NB4 (cell line): ENCODE data around the gene NOL9.

Experiments used
- DNase-seq: peaks from one replicate; pipeline ENCODE4 v3.0.0; 2010; ENCODE audit warnings: low read depth
- H3K4me3 ChIP-seq: one replicate; pipeline ENCODE4 v1.5.1; 2011; ENCODE audit warnings: mild to moderate bottlenecking, low read depth, low read length, moderate library complexity
- CTCF ChIP-seq: IDR thresholded peaks from one replicate; pipeline ENCODE4 v1.5.1; 2012; ENCODE audit warnings: low read depth, low read length
- MAX ChIP-seq: IDR thresholded peaks from 2 replicates; pipeline ENCODE4 v1.6.1; 2011; ENCODE audit warnings: low read depth, low read length
- MYC ChIP-seq: IDR thresholded peaks from 2 replicates; pipeline ENCODE4 v1.6.1; 2011; ENCODE audit warnings: low read depth, low read length
- POLR2A ChIP-seq: IDR thresholded peaks from 2 replicates; pipeline ENCODE4 v1.6.1; 2011; ENCODE audit warnings: mild to moderate bottlenecking; ENCODE audit not compliant: insufficient read length; ENCODE audit errors: extremely low read depth

The NOL9 gene

GRCh38 chr1:6528492-6528891 is 25.8 kb downstream of the NOL9 start:
- H3K4me3 ChIP-seq, result no peak overlapping the region
- no peak for DNase-seq
- TF ChIP-seq CTCF (no peak), MYC (no peak), POLR2A (no peak), MAX (no peak)

GRCh38 chr1:6526316-6526715 is 28.0 kb downstream of the NOL9 start:
- TF ChIP-seq MAX, result no peak
- no peak for TF ChIP-seq POLR2A
- TF ChIP-seq CTCF, result no peak
- TF ChIP-seq MYC, result no peak
- DNase-seq, result no peak
- no peak overlapping the region for H3K4me3 ChIP-seq

- TF ChIP-seq POLR2A (no peak), CTCF (peak; percentile 58)
- DNase-seq, result peak; percentile 70
- H3K4me3 ChIP-seq, result no peak overlapping the region
Observed at GRCh38 chr1:6523566-6523965, 30.7 kb downstream of the NOL9 start.

GRCh38 chr1:6521536-6521935 is 32.8 kb downstream of the NOL9 start:
- H3K4me3 ChIP-seq, result no peak overlapping the region
- TF ChIP-seq POLR2A, result no peak
- no peak for TF ChIP-seq MAX
- TF ChIP-seq MYC, result no peak
- TF ChIP-seq CTCF, result no peak
- peak; percentile 53 for DNase-seq

GRCh38 chr1:6519935-6520671 is 34.2 kb downstream of the NOL9 start:
- TF ChIP-seq MAX, result peak; percentile 82
- TF ChIP-seq CTCF, result no peak
- TF ChIP-seq MYC, result 0 out of 2 replicates have a peak, but pooled peaks have one; percentile 4
- DNase-seq, result peak; percentile 95
- peak overlapping the region; percentile 38 for H3K4me3 ChIP-seq

GRCh38 chr1:6519491-6519934 is 34.8 kb downstream of the NOL9 start:
- peak; percentile 90 for DNase-seq
- peak overlapping the region; percentile 38 for H3K4me3 ChIP-seq
- TF ChIP-seq MAX (no peak), CTCF (no peak), MYC (0 out of 2 replicates have a peak, but pooled peaks have one; percentile 7)
